Measurements from ENCODE around the gene CCDC15.

CCDC15 gene

DNA sequence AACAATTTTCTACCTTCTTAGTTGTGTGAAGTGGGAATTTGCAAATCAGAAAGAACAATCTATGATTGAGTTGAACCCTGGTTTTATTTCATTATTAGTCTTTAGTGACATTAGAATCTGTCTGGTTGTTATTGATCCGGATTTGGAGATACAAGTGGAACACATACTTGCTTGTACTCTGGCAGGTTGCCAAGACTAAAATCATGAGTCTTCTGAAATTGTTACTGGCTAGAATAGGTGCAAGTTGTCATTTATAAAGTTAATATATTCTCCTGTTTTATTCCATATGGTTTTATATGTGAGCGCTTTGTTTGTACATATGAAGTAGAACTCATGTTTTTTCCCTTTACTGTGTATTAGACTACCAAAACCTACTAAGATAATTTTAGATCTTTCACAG lies 23.0 kb downstream of the CCDC15 start:
- no peaks in the 10 kb centered on the region for H3K79me2 ChIP-seq (ENCODE audit: insufficient read depth, low read length)

GRCh38 chr11:124978316-124978715 lies 24.3 kb downstream of the CCDC15 start:
- no peak overlapping the region for H3K4me2 ChIP-seq (ENCODE audit: low read length)
- no peak overlapping the region for H3K9ac ChIP-seq (ENCODE audit: low read length)
- no peaks in the 10 kb centered on the region for H3F3A ChIP-seq (ENCODE audit: insufficient read depth, low read length)
- no peaks in the 10 kb centered on the region for H3K4me1 ChIP-seq (ENCODE audit: insufficient read depth, low read length, severe bottlenecking)
- H3K79me2 ChIP-seq (ENCODE audit: insufficient read depth, low read length) = no peaks in the 10 kb centered on the region
- H3K9me3 ChIP-seq (ENCODE audit: low read length) = no peaks in the 10 kb centered on the region
- no peaks in the 10 kb centered on the region for H3K27me3 ChIP-seq (ENCODE audit: insufficient read depth, low read length)
- TF ChIP-seq EZH2 (IDR thresholded peaks at IDR 0.05; ENCODE audit: borderline replicate concordance, low read length) = no peak
- TF ChIP-seq CTCF (IDR thresholded peaks at IDR 0.05; ENCODE audit: low read length) = no peak
- no peak overlapping the region for H3K4me3 ChIP-seq (ENCODE audit: low read depth, low read length, poor library complexity, severe bottlenecking)
- H3K27ac ChIP-seq (ENCODE audit: low read depth, low read length, poor library complexity, severe bottlenecking) = no peak overlapping the region
- no peaks in the 10 kb centered on the region for H4K20me1 ChIP-seq (ENCODE audit: insufficient read depth, low read length)
- H2AFZ ChIP-seq (ENCODE audit: low read length) = no peak overlapping the region
- H3K36me3 ChIP-seq (ENCODE audit: insufficient read depth, low read length) = no peaks in the 10 kb centered on the region; the same call in 1 of the 2 replicates
- H3K9me2 ChIP-seq (ENCODE audit: low read depth, low read length) = no peaks in the 10 kb centered on the region

More for the DNA sequence above, 23.0 kb downstream of the CCDC15 start:
- H3K9ac ChIP-seq (ENCODE audit: low read length) = no peak overlapping the region
- TF ChIP-seq CTCF (IDR thresholded peaks at IDR 0.05; ENCODE audit: low read length) (no peak), EZH2 (IDR thresholded peaks at IDR 0.05; ENCODE audit: borderline replicate concordance, low read length) (no peak)
- no peak overlapping the region for H3K4me2 ChIP-seq (ENCODE audit: low read length)
- no peaks in the 10 kb centered on the region for H3K9me3 ChIP-seq (ENCODE audit: low read length)
- H3F3A ChIP-seq (ENCODE audit: insufficient read depth, low read length) = no peaks in the 10 kb centered on the region
- H2AFZ ChIP-seq (ENCODE audit: low read length) = no peak overlapping the region
- H3K27me3 ChIP-seq (ENCODE audit: insufficient read depth, low read length) = no peaks in the 10 kb centered on the region
- no peak overlapping the region for H3K4me3 ChIP-seq (ENCODE audit: low read depth, low read length, poor library complexity, severe bottlenecking)
- H4K20me1 ChIP-seq (ENCODE audit: insufficient read depth, low read length) = no peaks in the 10 kb centered on the region
- no peaks in the 10 kb centered on the region for H3K9me2 ChIP-seq (ENCODE audit: low read depth, low read length)
- H3K36me3 ChIP-seq (ENCODE audit: insufficient read depth, low read length) = no peaks in the 10 kb centered on the region; the same call in 1 of the 2 replicates
- H3K27ac ChIP-seq (ENCODE audit: low read depth, low read length, poor library complexity, severe bottlenecking) = no peak overlapping the region
- H3K4me1 ChIP-seq (ENCODE audit: insufficient read depth, low read length, severe bottlenecking) = no peaks in the 10 kb centered on the region

- Histone ChIP-seq H3K36me3 (ENCODE audit: insufficient read depth, low read length) (no peaks in the 10 kb centered on the region; the same call in 1 of the 2 replicates), H3K9me3 (ENCODE audit: low read length) (no peaks in the 10 kb centered on the region), H3K27me3 (ENCODE audit: insufficient read depth, low read length) (no peaks in the 10 kb centered on the region), H3K27ac (ENCODE audit: low read depth, low read length, poor library complexity, severe bottlenecking) (no peak overlapping the region), H3K79me2 (ENCODE audit: insufficient read depth, low read length) (no peaks in the 10 kb centered on the region), H3K4me2 (ENCODE audit: low read length) (no peak overlapping the region), H2AFZ (ENCODE audit: low read length) (no peak overlapping the region), H3K4me3 (ENCODE audit: low read depth, low read length, poor library complexity, severe bottlenecking) (no peak overlapping the region), H3K9me2 (ENCODE audit: low read depth, low read length) (no peaks in the 10 kb centered on the region), H3K9ac (ENCODE audit: low read length) (no peak overlapping the region), H4K20me1 (ENCODE audit: insufficient read depth, low read length) (no peaks in the 10 kb centered on the region), H3K4me1 (ENCODE audit: insufficient read depth, low read length, severe bottlenecking) (no peaks in the 10 kb centered on the region), H3F3A (ENCODE audit: insufficient read depth, low read length) (no peaks in the 10 kb centered on the region)
- TF ChIP-seq CTCF (IDR thresholded peaks at IDR 0.05; ENCODE audit: low read length) = no peak
- no peak for TF ChIP-seq EZH2 (IDR thresholded peaks at IDR 0.05; ENCODE audit: borderline replicate concordance, low read length)
These were observed 28.0 kb downstream of the CCDC15 start for GRCh38 chr11:124982043-124982442.
